WTC11 (cell line): ENCODE results near the gene CST3. TPM values are rescaled to one million over a fixed set of nuclear protein-coding genes. Genes with fewer than 3 reads are reported as not detected.
"Not testable (repeated sequence)": the region's sequence is repeated elsewhere in the genome, so short reads cannot be mapped to it uniquely, and the experiment has no call there.

Source experiments
- ATAC-seq: fragments of 200-7000 bp; cut with Tn5 transposase; 2 replicates; pipeline ENCODE4 v1.10.0; 2021; ENCODE audit warnings: mild to moderate bottlenecking, moderate library complexity
- CTCF ChIA-PET: fragments of 300-600 bp; sonication (Branson Sonifier 250); formaldehyde crosslinking; loops from one replicate; lab custom pipeline; 2021; ENCODE audit warnings: antibody characterized with exemption; lab: Charles Lee
- POLR2A ChIA-PET: fragments of 350-600 bp; sonication (Branson Sonifier 250); formaldehyde crosslinking; loops from one replicate; lab custom pipeline; 2021; ENCODE audit warnings: antibody characterized with exemption; lab: Charles Lee
- DNase-seq: peaks from one replicate; pipeline ENCODE4 v3.0.0; 2021; ENCODE audit warnings: low spot score
- H3K27ac Mint-ChIP-seq: 2 replicates; pipeline ENCODE4 v1.8.0; 2021; ENCODE audit warnings: mixed read lengths
- H3K27me3 Mint-ChIP-seq: 2 replicates; pipeline ENCODE4 v1.8.0; 2021; ENCODE audit warnings: low read depth, mild to moderate bottlenecking, moderate library complexity, mixed read lengths
- H3K36me3 Mint-ChIP-seq: 2 replicates; pipeline ENCODE4 v1.8.0; 2021; ENCODE audit warnings: mixed read lengths
- H3K4me1 Mint-ChIP-seq: 2 replicates; pipeline ENCODE4 v1.8.0; 2022; ENCODE audit warnings: mixed read lengths
- H3K4me3 Mint-ChIP-seq: 2 replicates; pipeline ENCODE4 v1.8.0; 2021; ENCODE audit warnings: mild to moderate bottlenecking, moderate library complexity, mixed read lengths
- H3K9me3 Mint-ChIP-seq: 2 replicates; pipeline ENCODE4 v1.8.0; 2021; ENCODE audit warnings: mixed read lengths
- GABPB1 ChIP-seq: sonication (generic); formaldehyde crosslinking; IDR thresholded peaks from 2 replicates; pipeline ENCODE4 v1.8.1; 2023; ENCODE audit warnings: mild to moderate bottlenecking, missing genetic modification reagents
- HMGA2 ChIP-seq: fragments of 250-450 bp; sonication (Bioruptor Pico); IDR thresholded peaks from 2 replicates; pipeline ENCODE4 v1.4.0; 2021; ENCODE audit warnings: mild to moderate bottlenecking, moderate library complexity
- JAZF1 ChIP-seq: fragments of 250-450 bp; sonication (Bioruptor Pico); IDR thresholded peaks from 2 replicates; pipeline ENCODE4 v1.9.0; 2021; ENCODE audit warnings: moderate library complexity, mild to moderate bottlenecking, inconsistent platforms
- NR2C2 ChIP-seq: sonication (generic); formaldehyde crosslinking; IDR thresholded peaks from 2 replicates; pipeline ENCODE4 v1.8.0; 2022; ENCODE audit warnings: mild to moderate bottlenecking, missing genetic modification reagents
- SMAD4 ChIP-seq: sonication (generic); formaldehyde crosslinking; IDR thresholded peaks from 2 replicates; pipeline ENCODE4 v1.8.0; 2022; ENCODE audit warnings: mild to moderate bottlenecking, missing genetic modification reagents
- TCF7 ChIP-seq: sonication (generic); formaldehyde crosslinking; IDR thresholded peaks from 2 replicates; pipeline ENCODE4 v1.8.0; 2022; ENCODE audit warnings: mild to moderate bottlenecking, low read depth, missing genetic modification reagents, moderate library complexity
- TEAD4 ChIP-seq: sonication (generic); formaldehyde crosslinking; IDR thresholded peaks from 2 replicates; pipeline ENCODE4 v1.8.0; 2022; ENCODE audit warnings: mild to moderate bottlenecking, missing genetic modification reagents
- ZNF138 ChIP-seq: sonication (generic); formaldehyde crosslinking; conservative IDR thresholded peaks from 2 replicates; pipeline ENCODE4 v1.8.1; 2022; ENCODE audit warnings: mild to moderate bottlenecking, moderate library complexity, missing genetic modification reagents
- total RNA-seq: library from RNA; stranded (reverse); gene quantifications from 3 replicates; pipeline ENCODE4 v1.2.3, GENCODE V29; 2021
- TF ChIP-seq, protein P1 (sequence below): fragments of 250-450 bp; sonication (Bioruptor Pico); IDR thresholded peaks from 2 replicates; pipeline ENCODE4 v2.1.2; 2022; ENCODE audit warnings: mild to moderate bottlenecking, moderate library complexity
- TF ChIP-seq, protein P2 (sequence below): sonication (generic); formaldehyde crosslinking; IDR thresholded peaks from 2 replicates; pipeline ENCODE4 v1.8.0; 2022; ENCODE audit warnings: mild to moderate bottlenecking, missing genetic modification reagents
- TF ChIP-seq, protein P3 (sequence below): sonication (generic); formaldehyde crosslinking; IDR thresholded peaks from 2 replicates; pipeline ENCODE4 v1.8.1; 2022; ENCODE audit warnings: low read depth, missing genetic modification reagents, borderline replicate concordance
- TF ChIP-seq, protein P4 (sequence below): fragments of 250-450 bp; sonication (Bioruptor Pico); IDR thresholded peaks from 2 replicates; pipeline ENCODE4 v1.9.0; 2021; ENCODE audit warnings: mild to moderate bottlenecking
- TF ChIP-seq, protein P5 (sequence below): sonication (generic); formaldehyde crosslinking; IDR thresholded peaks from 2 replicates; pipeline ENCODE4 v1.8.1; 2023; ENCODE audit warnings: mild to moderate bottlenecking, missing genetic modification reagents

The CST3 gene
- total RNA-seq, 1 experiment from 2014 or later, result 52.1 TPM

DNA sequence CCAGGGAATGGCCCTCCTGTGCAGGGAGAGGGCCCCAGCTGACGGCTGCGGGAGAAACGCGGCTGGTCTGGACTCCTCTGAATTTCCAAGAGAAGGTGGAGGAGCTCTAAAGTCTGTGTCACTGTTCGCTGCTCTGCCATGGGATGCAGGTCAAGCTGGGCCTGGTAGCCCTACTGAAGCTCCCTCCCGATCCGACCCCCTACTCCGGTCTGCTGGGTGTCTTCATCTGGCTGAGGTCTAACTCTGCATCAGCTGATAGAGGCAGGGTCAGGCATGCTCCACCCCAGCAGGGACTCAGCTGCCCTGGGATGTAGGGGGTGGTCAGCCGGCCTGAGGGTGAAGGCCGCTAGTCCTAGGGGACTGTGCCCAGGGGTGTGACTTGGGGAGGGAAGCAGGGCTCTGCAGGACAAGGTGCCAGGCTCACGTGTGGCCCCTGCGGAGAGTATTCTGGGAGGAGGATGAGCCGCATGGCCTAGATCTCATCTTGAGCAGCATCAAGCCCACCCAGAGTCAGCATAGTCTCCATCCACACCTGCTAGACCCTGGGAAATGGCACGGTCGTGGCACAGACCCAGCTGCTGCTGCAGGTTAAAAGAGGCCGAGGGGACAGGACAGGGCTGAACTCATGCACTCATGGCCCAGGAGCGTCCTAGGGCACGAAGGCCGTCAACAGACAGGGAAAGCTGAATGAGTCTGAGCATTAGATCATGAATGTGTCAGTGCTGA is 1.4 kb downstream of the CST3 start:
- no peak for TF ChIP-seq ZNF138 (CRISPR knock-in tag)
- TF ChIP-seq, protein P1, sequence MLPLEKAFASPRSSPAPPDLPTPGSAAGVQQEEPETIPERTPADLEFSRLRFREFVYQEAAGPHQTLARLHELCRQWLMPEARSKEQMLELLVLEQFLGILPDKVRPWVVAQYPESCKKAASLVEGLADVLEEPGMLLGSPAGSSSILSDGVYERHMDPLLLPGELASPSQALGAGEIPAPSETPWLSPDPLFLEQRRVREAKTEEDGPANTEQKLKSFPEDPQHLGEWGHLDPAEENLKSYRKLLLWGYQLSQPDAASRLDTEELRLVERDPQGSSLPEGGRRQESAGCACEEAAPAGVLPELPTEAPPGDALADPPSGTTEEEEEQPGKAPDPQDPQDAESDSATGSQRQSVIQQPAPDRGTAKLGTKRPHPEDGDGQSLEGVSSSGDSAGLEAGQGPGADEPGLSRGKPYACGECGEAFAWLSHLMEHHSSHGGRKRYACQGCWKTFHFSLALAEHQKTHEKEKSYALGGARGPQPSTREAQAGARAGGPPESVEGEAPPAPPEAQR (CRISPR knock-in tag), result no peak
- TF ChIP-seq, protein P2, sequence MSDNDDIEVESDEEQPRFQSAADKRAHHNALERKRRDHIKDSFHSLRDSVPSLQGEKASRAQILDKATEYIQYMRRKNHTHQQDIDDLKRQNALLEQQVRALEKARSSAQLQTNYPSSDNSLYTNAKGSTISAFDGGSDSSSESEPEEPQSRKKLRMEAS, result no peak
- TF ChIP-seq HMGA2 (CRISPR knock-in tag), result no peak
- TF ChIP-seq SMAD4 (CRISPR knock-in tag), result no peak
- no peak for TF ChIP-seq TCF7
- TF ChIP-seq JAZF1, result no peak
- TF ChIP-seq, protein P3, sequence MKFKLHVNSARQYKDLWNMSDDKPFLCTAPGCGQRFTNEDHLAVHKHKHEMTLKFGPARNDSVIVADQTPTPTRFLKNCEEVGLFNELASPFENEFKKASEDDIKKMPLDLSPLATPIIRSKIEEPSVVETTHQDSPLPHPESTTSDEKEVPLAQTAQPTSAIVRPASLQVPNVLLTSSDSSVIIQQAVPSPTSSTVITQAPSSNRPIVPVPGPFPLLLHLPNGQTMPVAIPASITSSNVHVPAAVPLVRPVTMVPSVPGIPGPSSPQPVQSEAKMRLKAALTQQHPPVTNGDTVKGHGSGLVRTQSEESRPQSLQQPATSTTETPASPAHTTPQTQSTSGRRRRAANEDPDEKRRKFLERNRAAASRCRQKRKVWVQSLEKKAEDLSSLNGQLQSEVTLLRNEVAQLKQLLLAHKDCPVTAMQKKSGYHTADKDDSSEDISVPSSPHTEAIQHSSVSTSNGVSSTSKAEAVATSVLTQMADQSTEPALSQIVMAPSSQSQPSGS (CRISPR knock-in tag), result no peak
- CTCF ChIA-PET, result interaction anchor here (0.8 to 1.1 kb wide), 2 partner anchors 32 to 194 kb away, joined by 3 to 4 read pairs; no protein-coding TSS in a partner anchor
- H3K27me3 Mint-ChIP-seq, result peaks cover 18% of the 10 kb centered on the region
- peak overlapping the region; percentile 81 for H3K4me3 Mint-ChIP-seq
- POLR2A ChIA-PET, result no interaction called here
- H3K36me3 Mint-ChIP-seq, result no peaks in the 10 kb centered on the region; the same call in 1 of the 2 replicates
- no peak for ATAC-seq
- no peak overlapping the region for H3K27ac Mint-ChIP-seq
- H3K9me3 Mint-ChIP-seq, result no peaks in the 10 kb centered on the region
- peaks cover 36% of the 10 kb centered on the region for H3K4me1 Mint-ChIP-seq
- no peak for DNase-seq

DNA sequence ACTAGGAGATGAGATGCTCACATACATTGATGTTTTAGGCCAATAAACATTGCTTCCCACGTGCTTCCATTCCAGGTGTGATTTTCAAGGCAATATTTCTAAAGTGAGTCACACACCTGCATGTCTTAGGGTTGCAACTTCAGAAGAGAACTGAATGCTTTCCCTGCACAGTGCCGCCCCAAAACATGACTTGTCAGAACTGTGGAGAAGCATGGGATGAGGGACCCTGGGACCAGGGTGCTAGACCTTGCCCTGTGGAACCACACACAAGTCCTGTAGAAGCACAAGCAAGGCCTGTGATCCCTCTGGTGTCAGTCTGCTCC is 2.0 kb downstream of the CST3 start:
- H3K27ac Mint-ChIP-seq, H3K36me3 Mint-ChIP-seq, H3K9me3 Mint-ChIP-seq, ATAC-seq, POLR2A ChIA-PET, H3K4me3 Mint-ChIP-seq, DNase-seq: not testable (repeated sequence)
- CTCF ChIA-PET, result interaction anchor here (1.1 kb wide), 1 partner anchor 194 kb away, joined by 4 read pairs; no protein-coding TSS in a partner anchor
- peaks cover 31% of the 10 kb centered on the region for H3K4me1 Mint-ChIP-seq
- 0 out of 2 replicates have a peak, but pooled peaks have one; percentile 1 for TF ChIP-seq GABPB1 (CRISPR knock-in tag)
- H3K27me3 Mint-ChIP-seq, result peaks cover 17% of the 10 kb centered on the region

DNA sequence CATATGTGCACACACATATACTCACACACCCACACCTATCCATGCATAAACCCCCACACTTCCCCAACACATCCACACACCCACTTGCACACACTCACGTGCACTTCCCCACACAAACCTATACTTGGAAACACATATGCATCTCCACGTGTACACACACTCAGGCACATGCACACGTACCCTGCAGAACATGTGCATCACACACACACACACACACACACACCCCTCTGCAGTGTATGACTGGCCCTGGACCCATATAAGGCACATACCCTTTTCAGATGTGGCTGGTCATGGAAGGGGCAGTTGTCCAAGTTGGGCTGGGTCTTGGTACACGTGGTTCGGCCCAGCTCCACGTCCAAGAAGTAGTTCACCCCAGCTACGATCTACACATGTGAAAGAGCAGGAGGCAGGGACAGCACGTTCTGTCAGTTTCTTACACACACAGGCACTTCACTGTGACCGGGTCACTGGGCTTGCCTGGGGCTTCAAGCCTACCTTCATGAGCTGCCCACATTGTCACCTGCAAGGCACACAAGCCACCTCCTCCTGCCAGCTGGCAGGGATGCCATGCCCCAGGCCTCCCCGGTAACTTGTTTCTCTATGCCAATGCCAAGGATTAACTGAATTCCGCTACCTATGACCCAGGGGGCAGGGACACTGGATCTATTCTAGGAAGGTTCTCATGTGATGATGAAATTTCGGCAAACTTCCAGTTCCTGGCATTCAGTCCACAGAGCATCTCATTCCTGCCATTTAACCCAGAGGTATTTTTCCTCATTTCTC is 2.6 kb downstream of the CST3 start:
- Mint-ChIP-seq H3K27me3 (peaks cover 14% of the 10 kb centered on the region), H3K4me3 (no peak overlapping the region), H3K36me3 (no peaks in the 10 kb centered on the region; the same call in 1 of the 2 replicates), H3K9me3 (no peaks in the 10 kb centered on the region), H3K27ac (no peak overlapping the region)
- ChIA-PET POLR2A (interaction anchor here (0.6 kb wide), 1 partner anchor 54 kb away, joined by 4 read pairs; no protein-coding TSS in a partner anchor), CTCF (no interaction called here)
- no peak for DNase-seq
- TF ChIP-seq, protein P4, sequence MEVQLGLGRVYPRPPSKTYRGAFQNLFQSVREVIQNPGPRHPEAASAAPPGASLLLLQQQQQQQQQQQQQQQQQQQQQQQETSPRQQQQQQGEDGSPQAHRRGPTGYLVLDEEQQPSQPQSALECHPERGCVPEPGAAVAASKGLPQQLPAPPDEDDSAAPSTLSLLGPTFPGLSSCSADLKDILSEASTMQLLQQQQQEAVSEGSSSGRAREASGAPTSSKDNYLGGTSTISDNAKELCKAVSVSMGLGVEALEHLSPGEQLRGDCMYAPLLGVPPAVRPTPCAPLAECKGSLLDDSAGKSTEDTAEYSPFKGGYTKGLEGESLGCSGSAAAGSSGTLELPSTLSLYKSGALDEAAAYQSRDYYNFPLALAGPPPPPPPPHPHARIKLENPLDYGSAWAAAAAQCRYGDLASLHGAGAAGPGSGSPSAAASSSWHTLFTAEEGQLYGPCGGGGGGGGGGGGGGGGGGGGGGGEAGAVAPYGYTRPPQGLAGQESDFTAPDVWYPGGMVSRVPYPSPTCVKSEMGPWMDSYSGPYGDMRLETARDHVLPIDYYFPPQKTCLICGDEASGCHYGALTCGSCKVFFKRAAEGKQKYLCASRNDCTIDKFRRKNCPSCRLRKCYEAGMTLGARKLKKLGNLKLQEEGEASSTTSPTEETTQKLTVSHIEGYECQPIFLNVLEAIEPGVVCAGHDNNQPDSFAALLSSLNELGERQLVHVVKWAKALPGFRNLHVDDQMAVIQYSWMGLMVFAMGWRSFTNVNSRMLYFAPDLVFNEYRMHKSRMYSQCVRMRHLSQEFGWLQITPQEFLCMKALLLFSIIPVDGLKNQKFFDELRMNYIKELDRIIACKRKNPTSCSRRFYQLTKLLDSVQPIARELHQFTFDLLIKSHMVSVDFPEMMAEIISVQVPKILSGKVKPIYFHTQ, result no peak
- peak; percentile 19; the same call in 1 of the 2 replicates for TF ChIP-seq GABPB1 (CRISPR knock-in tag)
- TF ChIP-seq NR2C2 (CRISPR knock-in tag), result no peak
- TF ChIP-seq, protein P5, sequence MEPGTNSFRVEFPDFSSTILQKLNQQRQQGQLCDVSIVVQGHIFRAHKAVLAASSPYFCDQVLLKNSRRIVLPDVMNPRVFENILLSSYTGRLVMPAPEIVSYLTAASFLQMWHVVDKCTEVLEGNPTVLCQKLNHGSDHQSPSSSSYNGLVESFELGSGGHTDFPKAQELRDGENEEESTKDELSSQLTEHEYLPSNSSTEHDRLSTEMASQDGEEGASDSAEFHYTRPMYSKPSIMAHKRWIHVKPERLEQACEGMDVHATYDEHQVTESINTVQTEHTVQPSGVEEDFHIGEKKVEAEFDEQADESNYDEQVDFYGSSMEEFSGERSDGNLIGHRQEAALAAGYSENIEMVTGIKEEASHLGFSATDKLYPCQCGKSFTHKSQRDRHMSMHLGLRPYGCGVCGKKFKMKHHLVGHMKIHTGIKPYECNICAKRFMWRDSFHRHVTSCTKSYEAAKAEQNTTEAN (CRISPR knock-in tag), result no peak
- TF ChIP-seq TEAD4 (CRISPR knock-in tag), result no peak
- TF ChIP-seq, all 79 proteins: peak for 1
- ATAC-seq, result no peak
- H3K4me1 Mint-ChIP-seq, result peaks cover 25% of the 10 kb centered on the region
